ENCODE results near the gene TMEM185A.

DNA sequence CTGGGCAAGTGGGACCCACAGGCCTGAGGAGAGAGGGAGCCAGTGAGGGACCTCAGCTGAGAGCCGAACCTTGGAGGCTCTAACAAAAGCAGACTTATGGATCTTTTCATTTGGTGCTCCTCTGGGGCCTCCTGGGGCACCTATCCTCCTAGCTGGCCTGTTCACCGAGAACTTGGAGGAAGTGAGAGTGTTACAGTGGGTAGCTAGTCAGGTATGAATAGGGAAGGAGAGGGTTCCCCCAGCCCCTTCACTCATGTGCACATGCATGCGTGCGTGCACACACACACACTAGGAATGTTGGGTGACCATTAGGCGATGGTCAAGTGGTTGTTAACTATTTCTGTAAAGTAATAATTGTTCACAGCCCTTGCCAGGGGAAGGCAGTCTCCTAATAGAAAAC is 18.6 kb upstream of the TMEM185A start:
- TF ChIP-seq, protein P1, sequence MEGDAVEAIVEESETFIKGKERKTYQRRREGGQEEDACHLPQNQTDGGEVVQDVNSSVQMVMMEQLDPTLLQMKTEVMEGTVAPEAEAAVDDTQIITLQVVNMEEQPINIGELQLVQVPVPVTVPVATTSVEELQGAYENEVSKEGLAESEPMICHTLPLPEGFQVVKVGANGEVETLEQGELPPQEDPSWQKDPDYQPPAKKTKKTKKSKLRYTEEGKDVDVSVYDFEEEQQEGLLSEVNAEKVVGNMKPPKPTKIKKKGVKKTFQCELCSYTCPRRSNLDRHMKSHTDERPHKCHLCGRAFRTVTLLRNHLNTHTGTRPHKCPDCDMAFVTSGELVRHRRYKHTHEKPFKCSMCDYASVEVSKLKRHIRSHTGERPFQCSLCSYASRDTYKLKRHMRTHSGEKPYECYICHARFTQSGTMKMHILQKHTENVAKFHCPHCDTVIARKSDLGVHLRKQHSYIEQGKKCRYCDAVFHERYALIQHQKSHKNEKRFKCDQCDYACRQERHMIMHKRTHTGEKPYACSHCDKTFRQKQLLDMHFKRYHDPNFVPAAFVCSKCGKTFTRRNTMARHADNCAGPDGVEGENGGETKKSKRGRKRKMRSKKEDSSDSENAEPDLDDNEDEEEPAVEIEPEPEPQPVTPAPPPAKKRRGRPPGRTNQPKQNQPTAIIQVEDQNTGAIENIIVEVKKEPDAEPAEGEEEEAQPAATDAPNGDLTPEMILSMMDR (IDR thresholded peaks at IDR 0.05), result no peak
- TF ChIP-seq POLR2A (IDR thresholded peaks at IDR 0.05) (no peak), EP300 (IDR thresholded peaks at IDR 0.05) (no peak)
